ENCODE measurements around the gene PREX1.

PREX1 gene

GRCh38 chr20:48637461-48637860 is 190.3 kb downstream of the PREX1 start:
- no peak for TF ChIP-seq CTCF (IDR thresholded peaks at IDR 0.05; ENCODE audit: unreplicated experiment in 3 of 3)
- Mint-ChIP-seq H3K9me3 (no peaks in the 10 kb centered on the region), H3K36me3 (ENCODE audit: low read depth) (peaks cover 8% of the 10 kb centered on the region), H3K27ac (no peak overlapping the region), H3K4me1 (peaks cover 6% of the 10 kb centered on the region), H3K27me3 (ENCODE audit: low read depth) (no peaks in the 10 kb centered on the region), H3K4me3 (no peak overlapping the region)

DNA sequence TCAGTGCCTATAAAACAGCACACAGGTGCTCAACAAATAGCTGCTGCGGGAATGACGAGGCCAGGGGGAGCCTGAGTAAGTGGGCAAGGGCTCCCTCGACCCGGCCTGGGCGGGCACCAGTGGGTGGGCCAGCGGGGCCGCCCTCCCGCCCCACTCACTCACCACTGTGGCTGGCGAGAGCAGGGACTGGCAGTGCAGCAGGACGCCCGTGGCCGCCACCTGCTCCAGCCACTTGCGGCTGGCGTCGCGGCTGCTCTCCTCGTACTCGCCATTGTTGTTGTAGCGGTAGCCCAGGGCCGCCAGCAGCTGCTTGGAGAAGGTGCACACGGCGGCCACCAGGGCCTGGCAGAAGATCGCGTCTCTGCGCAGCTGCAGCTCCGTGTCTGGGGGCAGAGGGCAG is 191.5 kb downstream of the PREX1 start:
- H3K9me3 Mint-ChIP-seq, result no peaks in the 10 kb centered on the region
- no peaks in the 10 kb centered on the region for H3K27me3 Mint-ChIP-seq (ENCODE audit: low read depth)
- peaks cover 7% of the 10 kb centered on the region for H3K4me1 Mint-ChIP-seq
- TF ChIP-seq CTCF (IDR thresholded peaks at IDR 0.05; ENCODE audit: unreplicated experiment in 3 of 3), result no peak
- H3K4me3 Mint-ChIP-seq, result no peak overlapping the region
- no peak overlapping the region for H3K27ac Mint-ChIP-seq
- peaks cover 8% of the 10 kb centered on the region for H3K36me3 Mint-ChIP-seq (ENCODE audit: low read depth)

DNA sequence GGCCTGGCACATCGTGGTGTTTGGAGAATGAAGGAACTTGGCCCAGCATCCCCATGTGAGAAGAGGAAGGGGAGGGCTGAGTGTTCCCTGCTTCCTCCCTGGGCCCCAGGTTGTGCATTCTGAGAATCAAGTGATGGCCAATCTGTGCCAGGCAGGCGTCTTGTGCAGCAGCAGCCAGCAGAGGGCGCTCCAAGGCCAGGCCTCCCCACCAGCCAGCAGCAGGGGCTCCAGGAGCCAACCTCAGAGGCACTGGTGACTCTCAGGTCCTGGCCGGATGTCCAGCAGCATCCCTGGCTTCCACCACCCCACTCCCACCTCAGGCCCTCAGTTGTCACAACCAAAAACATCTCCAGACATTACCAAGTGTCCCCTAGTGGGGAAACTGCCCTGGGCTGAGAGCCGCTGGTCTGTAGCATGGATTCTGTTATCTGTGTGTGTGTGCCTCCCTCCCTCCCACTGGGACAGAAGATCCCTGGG is 192.0 kb downstream of the PREX1 start:
- no peak overlapping the region for H3K27ac Mint-ChIP-seq
- H3K4me1 Mint-ChIP-seq, result peaks cover 11% of the 10 kb centered on the region
- TF ChIP-seq CTCF (IDR thresholded peaks at IDR 0.05; ENCODE audit: unreplicated experiment in 3 of 3), result peak; percentile 69 to 78 (median 70)
- H3K27me3 Mint-ChIP-seq (ENCODE audit: low read depth), result no peaks in the 10 kb centered on the region
- H3K9me3 Mint-ChIP-seq, result no peaks in the 10 kb centered on the region
- H3K36me3 Mint-ChIP-seq (ENCODE audit: low read depth), result peaks cover 11% of the 10 kb centered on the region
- H3K4me3 Mint-ChIP-seq, result no peak overlapping the region

DNA sequence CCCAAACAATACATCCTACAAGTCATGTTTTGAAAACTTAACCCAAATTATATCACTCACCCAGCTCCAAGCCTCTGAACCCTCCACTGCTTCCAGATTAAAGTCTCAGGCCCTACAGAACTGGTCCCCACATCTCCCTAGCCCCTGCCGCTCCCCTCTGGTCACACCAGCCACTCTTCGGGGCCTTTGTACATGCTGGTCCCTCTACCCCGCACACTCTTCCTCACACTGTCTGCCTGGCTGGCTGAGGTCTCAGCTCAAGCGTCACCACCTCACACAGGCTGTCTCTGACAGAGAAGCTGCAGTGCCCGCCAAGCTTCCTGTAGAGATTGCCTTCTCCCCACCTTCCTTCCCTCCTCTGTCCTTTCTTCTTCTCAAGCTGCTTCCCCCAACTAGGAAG is 192.4 kb downstream of the PREX1 start:
- Mint-ChIP-seq H3K27me3 (ENCODE audit: low read depth) (no peaks in the 10 kb centered on the region), H3K9me3 (no peaks in the 10 kb centered on the region), H3K36me3 (ENCODE audit: low read depth) (peaks cover 11% of the 10 kb centered on the region)

DNA sequence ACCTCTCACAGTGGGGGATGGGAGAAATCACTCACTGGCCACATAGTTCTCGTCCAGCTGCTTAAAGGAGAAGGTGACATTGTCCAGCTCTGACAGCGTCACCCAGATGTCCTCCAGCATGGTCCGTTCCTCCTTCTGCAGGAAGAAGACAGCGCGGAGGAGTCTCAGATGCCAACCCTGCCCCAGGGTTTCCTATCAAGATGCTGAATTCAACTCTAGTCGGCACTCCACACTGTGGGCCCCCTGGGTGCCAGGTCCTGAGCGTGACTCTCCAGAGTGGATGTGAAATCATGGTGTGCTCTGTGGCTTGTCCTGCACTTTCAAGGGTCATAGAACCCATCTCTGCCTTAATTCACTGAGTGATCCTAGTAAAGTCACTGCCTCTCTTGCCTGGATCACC is 193.2 kb downstream of the PREX1 start:
- Mint-ChIP-seq H3K9me3 (no peaks in the 10 kb centered on the region), H3K27me3 (ENCODE audit: low read depth) (no peaks in the 10 kb centered on the region), H3K4me1 (peaks cover 11% of the 10 kb centered on the region), H3K27ac (no peak overlapping the region), H3K36me3 (ENCODE audit: low read depth) (peaks cover 11% of the 10 kb centered on the region), H3K4me3 (no peak overlapping the region)
- TF ChIP-seq CTCF (IDR thresholded peaks at IDR 0.05; ENCODE audit: unreplicated experiment in 3 of 3), result no peak

More for the DNA sequence above, 192.4 kb downstream of the PREX1 start:
- Mint-ChIP-seq H3K27ac (no peak overlapping the region), H3K4me3 (no peak overlapping the region), H3K4me1 (peaks cover 11% of the 10 kb centered on the region)
- no peak for TF ChIP-seq CTCF (IDR thresholded peaks at IDR 0.05; ENCODE audit: unreplicated experiment in 3 of 3)

GRCh38 chr20:48633620-48634257 is 194.1 kb downstream of the PREX1 start:
- Mint-ChIP-seq H3K27ac (no peak overlapping the region), H3K9me3 (no peaks in the 10 kb centered on the region), H3K4me3 (no peak overlapping the region), H3K4me1 (peaks cover 11% of the 10 kb centered on the region), H3K36me3 (ENCODE audit: low read depth) (peaks cover 8% of the 10 kb centered on the region), H3K27me3 (ENCODE audit: low read depth) (no peaks in the 10 kb centered on the region)
- TF ChIP-seq CTCF (IDR thresholded peaks at IDR 0.05; ENCODE audit: unreplicated experiment in 3 of 3), result no peak
